SU-DHL-6 (cell line): ENCODE measurements around the gene AHSP.

Experiments used
- H2AFZ ChIP-seq: fragments of 200-600 bp; sonication (generic); 2 replicates; pipeline ENCODE4 v1.6.1; 2014; ENCODE audit warnings: low read depth, mild to moderate bottlenecking, moderate library complexity, mixed read lengths, antibody characterized with exemption, low read length; ENCODE audit not compliant: severe bottlenecking
- H3F3A ChIP-seq: fragments of 200-600 bp; shearing (Covaris generic); 2 replicates; pipeline ENCODE4 v1.6.0; 2016; ENCODE audit warnings: antibody characterized with exemption, mild to moderate bottlenecking; ENCODE audit not compliant: insufficient read depth
- H3K27ac ChIP-seq: fragments of 200-600 bp; sonication (generic); 2 replicates; pipeline ENCODE4 v1.5.1; 2016; ENCODE audit warnings: low read depth, mild to moderate bottlenecking, low read length, moderate library complexity, mixed read lengths
- H3K27me3 ChIP-seq: fragments of 200-600 bp; sonication (generic), shearing (Covaris generic); 2 replicates; pipeline ENCODE4 v1.6.0; 2014; ENCODE audit warnings: mild to moderate bottlenecking, low read length
- H3K36me3 ChIP-seq: fragments of 200-600 bp; sonication (generic); 2 replicates; pipeline ENCODE4 v1.6.1; 2014; ENCODE audit warnings: mild to moderate bottlenecking, low read length, mixed read lengths
- H3K4me2 ChIP-seq: fragments of 300-600, 200-600 bp; shearing (Covaris generic), sonication (generic); 2 replicates; pipeline ENCODE4 v1.6.0; 2014; ENCODE audit warnings: low read length, low read depth, mild to moderate bottlenecking; ENCODE audit not compliant: poor library complexity, severe bottlenecking
- H3K4me3 ChIP-seq: fragments of 200-600 bp; sonication (generic); 2 replicates; pipeline ENCODE4 v1.5.1; 2014; ENCODE audit warnings: antibody characterized with exemption, low read length, mild to moderate bottlenecking, mixed read lengths; ENCODE audit not compliant: insufficient read depth, poor library complexity, severe bottlenecking
- H3K79me2 ChIP-seq: fragments of 200-600 bp; sonication (generic); 2 replicates; pipeline ENCODE4 v1.6.1; 2014; ENCODE audit warnings: mild to moderate bottlenecking, low read length, moderate library complexity; ENCODE audit not compliant: insufficient read depth
- H3K9ac ChIP-seq: fragments of 200-600 bp; sonication (generic); 2 replicates; pipeline ENCODE4 v1.7.0; 2014; ENCODE audit warnings: mild to moderate bottlenecking, low read length
- H3K9me2 ChIP-seq: fragments of 200-600 bp; sonication (generic); replicated peaks from 2 replicates; pipeline ENCODE4 v1.6.1; 2014; ENCODE audit warnings: low read length; ENCODE audit not compliant: insufficient read depth
- H3K9me3 ChIP-seq: fragments of 200-600 bp; sonication (generic); 2 replicates; pipeline ENCODE4 v1.6.1; 2014; ENCODE audit warnings: low read length, mixed read lengths; ENCODE audit not compliant: insufficient read depth
- H4K20me1 ChIP-seq: fragments of 200-600 bp; sonication (generic); 2 replicates; pipeline ENCODE4 v1.6.1; 2014; ENCODE audit warnings: low read depth, mild to moderate bottlenecking, antibody characterized with exemption, low read length, moderate library complexity, mixed read lengths
- EZH2phosphoT487 ChIP-seq: fragments of 200-600 bp; sonication (generic), shearing (Covaris generic); conservative IDR thresholded peaks from 2 replicates; pipeline ENCODE4 v1.6.1; 2018; ENCODE audit warnings: mild to moderate bottlenecking, antibody characterized with exemption, low read length, moderate library complexity, mixed read lengths
- TF ChIP-seq, protein P1 (sequence below): fragments of 200-600 bp; sonication (generic); IDR thresholded peaks from one replicate; pipeline ENCODE4 v1.5.1; 2017; ENCODE audit warnings: antibody characterized with exemption, mild to moderate bottlenecking, low read length, moderate library complexity; ENCODE audit not compliant: insufficient read depth, poor library complexity, severe bottlenecking

AHSP gene

DNA sequence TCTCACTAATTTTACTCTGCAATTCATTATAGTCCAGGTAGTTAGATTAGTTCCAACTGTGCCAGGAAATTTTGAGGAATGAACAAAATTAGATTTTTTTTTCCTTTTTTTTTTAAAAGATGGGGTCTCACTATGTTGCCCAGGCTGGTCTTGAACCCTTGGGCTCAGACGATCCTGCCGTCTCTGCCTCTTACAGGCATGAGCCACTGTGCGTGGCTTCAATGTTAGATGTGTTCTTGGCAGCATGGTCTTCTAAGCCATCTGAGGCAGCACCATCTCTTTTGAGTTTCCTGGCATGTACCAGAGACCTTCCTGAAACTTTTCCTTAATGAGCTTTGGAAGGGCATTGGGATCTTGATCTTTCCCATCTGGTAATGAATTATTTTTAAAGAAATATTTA, 2.6 kb upstream of the AHSP start:
- Histone ChIP-seq H3K9me3 (no peaks in the 10 kb centered on the region), H3K36me3 (no peaks in the 10 kb centered on the region), H3K4me2 (no peak overlapping the region), H3K4me3 (no peak overlapping the region), H3F3A (no peaks in the 10 kb centered on the region), H2AFZ (no peak overlapping the region), H3K27ac (no peak overlapping the region), H3K9me2 (no peaks in the 10 kb centered on the region), H3K79me2 (no peaks in the 10 kb centered on the region), H3K27me3 (no peaks in the 10 kb centered on the region), H4K20me1 (no peaks in the 10 kb centered on the region), H3K9ac (no peak overlapping the region)
- TF ChIP-seq EZH2phosphoT487: no peak
- TF ChIP-seq, protein P1, sequence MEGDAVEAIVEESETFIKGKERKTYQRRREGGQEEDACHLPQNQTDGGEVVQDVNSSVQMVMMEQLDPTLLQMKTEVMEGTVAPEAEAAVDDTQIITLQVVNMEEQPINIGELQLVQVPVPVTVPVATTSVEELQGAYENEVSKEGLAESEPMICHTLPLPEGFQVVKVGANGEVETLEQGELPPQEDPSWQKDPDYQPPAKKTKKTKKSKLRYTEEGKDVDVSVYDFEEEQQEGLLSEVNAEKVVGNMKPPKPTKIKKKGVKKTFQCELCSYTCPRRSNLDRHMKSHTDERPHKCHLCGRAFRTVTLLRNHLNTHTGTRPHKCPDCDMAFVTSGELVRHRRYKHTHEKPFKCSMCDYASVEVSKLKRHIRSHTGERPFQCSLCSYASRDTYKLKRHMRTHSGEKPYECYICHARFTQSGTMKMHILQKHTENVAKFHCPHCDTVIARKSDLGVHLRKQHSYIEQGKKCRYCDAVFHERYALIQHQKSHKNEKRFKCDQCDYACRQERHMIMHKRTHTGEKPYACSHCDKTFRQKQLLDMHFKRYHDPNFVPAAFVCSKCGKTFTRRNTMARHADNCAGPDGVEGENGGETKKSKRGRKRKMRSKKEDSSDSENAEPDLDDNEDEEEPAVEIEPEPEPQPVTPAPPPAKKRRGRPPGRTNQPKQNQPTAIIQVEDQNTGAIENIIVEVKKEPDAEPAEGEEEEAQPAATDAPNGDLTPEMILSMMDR: no peak

DNA sequence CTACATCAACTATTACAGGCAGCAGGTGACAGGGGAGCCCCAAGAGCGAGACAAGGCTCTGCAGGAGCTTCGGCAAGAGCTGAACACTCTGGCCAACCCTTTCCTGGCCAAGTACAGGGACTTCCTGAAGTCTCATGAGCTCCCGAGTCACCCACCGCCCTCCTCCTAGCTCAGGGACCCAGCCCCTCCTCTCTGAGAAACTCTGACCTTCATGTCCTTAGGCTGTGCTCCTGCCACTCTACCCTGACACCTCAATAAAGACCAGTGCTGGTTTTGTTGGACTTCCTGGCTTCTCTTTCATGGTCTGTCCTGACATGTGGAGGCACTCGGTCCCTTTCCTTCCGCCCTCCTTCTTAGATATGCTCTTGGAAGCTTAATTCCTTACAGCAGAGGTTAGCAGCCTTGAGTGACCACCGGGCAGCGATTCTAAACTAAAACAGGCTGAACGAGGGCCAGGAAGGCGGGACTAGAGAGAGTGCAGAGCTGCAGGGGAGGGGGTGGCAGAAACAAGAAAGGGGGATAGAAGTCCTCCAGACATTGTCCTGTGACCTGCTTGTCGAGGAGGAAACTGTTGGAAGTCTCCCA, 915 bp downstream of the AHSP start:
- H3K9ac ChIP-seq: no peak overlapping the region
- no peaks in the 10 kb centered on the region for H3K27me3 ChIP-seq
- no peaks in the 10 kb centered on the region for H3F3A ChIP-seq
- no peaks in the 10 kb centered on the region for H3K36me3 ChIP-seq
- no peak for TF ChIP-seq EZH2phosphoT487
- TF ChIP-seq, protein P1: no peak
- no peaks in the 10 kb centered on the region for H3K9me3 ChIP-seq
- no peak overlapping the region for H2AFZ ChIP-seq
- no peak overlapping the region for H3K4me3 ChIP-seq
- no peaks in the 10 kb centered on the region for H3K79me2 ChIP-seq
- H4K20me1 ChIP-seq: no peaks in the 10 kb centered on the region
- no peak overlapping the region for H3K27ac ChIP-seq
- H3K9me2 ChIP-seq: no peaks in the 10 kb centered on the region
- H3K4me2 ChIP-seq: no peak overlapping the region

DNA sequence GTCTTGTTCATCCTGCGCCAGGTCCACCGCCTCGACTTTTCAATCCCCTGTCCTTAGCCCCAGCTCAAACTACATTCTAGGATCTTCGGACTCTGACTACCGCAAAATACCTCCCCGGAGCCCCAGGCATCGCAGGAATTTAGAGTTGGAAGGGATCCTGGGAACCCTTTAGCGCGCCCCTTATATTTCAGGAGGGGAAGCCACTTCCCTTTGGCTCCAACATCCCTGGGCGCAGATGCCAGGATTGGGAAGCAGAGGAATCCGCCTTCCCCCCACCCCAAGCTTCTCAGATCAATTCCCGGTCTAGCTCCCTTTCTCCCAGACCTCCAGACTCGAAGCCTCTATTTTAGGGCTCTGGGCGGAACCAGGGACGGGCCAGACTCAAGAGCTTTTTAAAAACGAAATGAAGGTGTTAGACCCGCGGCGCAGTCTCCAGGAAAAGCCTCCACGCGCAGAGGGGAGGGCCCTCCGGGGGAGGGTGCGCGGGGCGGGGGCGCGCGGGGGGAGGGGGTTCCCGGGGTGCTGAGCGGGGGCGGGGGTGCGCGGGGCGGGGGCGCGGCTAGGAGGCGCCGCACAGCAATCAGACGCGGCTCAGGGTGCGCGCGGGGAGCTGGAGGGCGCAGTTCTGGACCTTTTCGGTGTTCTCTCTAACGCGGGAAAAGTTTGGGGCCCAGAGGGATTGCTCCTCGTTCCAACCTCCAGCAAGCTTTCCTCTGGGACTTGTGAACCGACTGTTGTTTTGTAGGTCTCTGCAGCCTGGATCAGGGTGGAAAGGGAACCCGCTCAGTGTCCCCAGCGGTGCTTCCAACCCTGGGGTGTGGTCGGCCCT, 1.6 kb downstream of the AHSP start:
- H3K27me3 ChIP-seq: no peaks in the 10 kb centered on the region
- no peak overlapping the region for H3K27ac ChIP-seq
- no peaks in the 10 kb centered on the region for H3K9me2 ChIP-seq
- no peaks in the 10 kb centered on the region for H3K9me3 ChIP-seq
- H3K36me3 ChIP-seq: no peaks in the 10 kb centered on the region
- H3F3A ChIP-seq: no peaks in the 10 kb centered on the region
- TF ChIP-seq, protein P1: no peak
- TF ChIP-seq EZH2phosphoT487: no peak
- no peak overlapping the region for H3K4me3 ChIP-seq
- H2AFZ ChIP-seq: no peak overlapping the region
- H4K20me1 ChIP-seq: no peaks in the 10 kb centered on the region
- no peak overlapping the region for H3K4me2 ChIP-seq
- no peak overlapping the region for H3K9ac ChIP-seq
- H3K79me2 ChIP-seq: no peaks in the 10 kb centered on the region
